Measurements from ENCODE around the gene MTA1. TPM values are rescaled to one million over a fixed set of nuclear protein-coding genes. Genes with fewer than 3 reads are reported as not detected.

The MTA1 gene
- 100 to 1,000 TPM; 106 to 115 TPM for total RNA-seq

- H3K4me3 Mint-ChIP-seq: peak within 1 kb of the TSS; percentile 86
- peaks cover 14% of the 10 kb centered on the region for H3K36me3 Mint-ChIP-seq (ENCODE audit: low read depth)
- H3K27me3 Mint-ChIP-seq (ENCODE audit: low read depth): no peaks in the 10 kb centered on the region
- intact Hi-C loops (cut with micrococcal nuclease): loop anchor here (2.0 kb wide), 1 partner anchor 49 kb away; no protein-coding TSS in a partner anchor
- H3K4me1 Mint-ChIP-seq (ENCODE audit: low read depth): peaks cover 30% of the 10 kb centered on the region
- no peaks in the 10 kb centered on the region for H3K9me3 Mint-ChIP-seq
- peak within 1 kb of the TSS; percentile 88 for H3K27ac Mint-ChIP-seq
- CTCF ChIA-PET: no interaction called here
- peak; percentile 39 for DNase-seq
These were observed at the start of gene MTA1 for GRCh38 chr14:105419195-105420091. Gene MTA1, plus strand, starts transcription at chr14:105419827. Its CDS starts 209 bp downstream, at chr14:105420036.

GRCh38 chr14:105374389-105374788 is 45.2 kb upstream of the MTA1 start:
- Mint-ChIP-seq H3K27me3 (ENCODE audit: low read depth) (no peaks in the 10 kb centered on the region), H3K9me3 (no peaks in the 10 kb centered on the region), H3K27ac (no peak overlapping the region), H3K4me1 (ENCODE audit: low read depth) (peaks cover 12% of the 10 kb centered on the region), H3K36me3 (ENCODE audit: low read depth) (no peaks in the 10 kb centered on the region), H3K4me3 (no peak overlapping the region)
- intact Hi-C loops (cut with micrococcal nuclease): no loop called here
- CTCF ChIA-PET: interaction anchor here (0.5 to 1.3 kb wide), 2 partner anchors 115 to 236 kb away, joined by 3 to 9 read pairs; no protein-coding TSS in a partner anchor
- DNase-seq: no peak

DNA sequence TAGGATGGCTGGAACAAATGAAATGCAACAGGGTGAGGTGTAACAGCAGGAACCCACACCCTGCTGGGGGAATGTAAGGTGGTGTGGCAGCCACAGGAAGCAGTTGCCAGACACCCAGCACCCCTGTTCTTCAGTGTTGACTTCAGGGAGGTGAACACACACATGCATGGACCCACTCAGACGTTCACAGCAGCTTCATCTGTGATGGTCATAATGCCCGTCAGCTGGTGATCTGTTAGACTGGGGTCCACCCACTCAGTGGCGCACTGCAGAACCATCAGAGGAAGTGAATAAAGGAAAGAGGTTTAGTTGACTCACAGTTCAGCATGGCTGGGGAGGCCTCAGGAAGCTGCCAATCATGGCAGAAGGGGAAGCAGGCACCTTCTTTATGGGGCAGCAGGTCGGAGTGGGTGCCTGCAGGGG is 44.0 kb upstream of the MTA1 start:
- H3K27ac Mint-ChIP-seq: no peak overlapping the region

DNA sequence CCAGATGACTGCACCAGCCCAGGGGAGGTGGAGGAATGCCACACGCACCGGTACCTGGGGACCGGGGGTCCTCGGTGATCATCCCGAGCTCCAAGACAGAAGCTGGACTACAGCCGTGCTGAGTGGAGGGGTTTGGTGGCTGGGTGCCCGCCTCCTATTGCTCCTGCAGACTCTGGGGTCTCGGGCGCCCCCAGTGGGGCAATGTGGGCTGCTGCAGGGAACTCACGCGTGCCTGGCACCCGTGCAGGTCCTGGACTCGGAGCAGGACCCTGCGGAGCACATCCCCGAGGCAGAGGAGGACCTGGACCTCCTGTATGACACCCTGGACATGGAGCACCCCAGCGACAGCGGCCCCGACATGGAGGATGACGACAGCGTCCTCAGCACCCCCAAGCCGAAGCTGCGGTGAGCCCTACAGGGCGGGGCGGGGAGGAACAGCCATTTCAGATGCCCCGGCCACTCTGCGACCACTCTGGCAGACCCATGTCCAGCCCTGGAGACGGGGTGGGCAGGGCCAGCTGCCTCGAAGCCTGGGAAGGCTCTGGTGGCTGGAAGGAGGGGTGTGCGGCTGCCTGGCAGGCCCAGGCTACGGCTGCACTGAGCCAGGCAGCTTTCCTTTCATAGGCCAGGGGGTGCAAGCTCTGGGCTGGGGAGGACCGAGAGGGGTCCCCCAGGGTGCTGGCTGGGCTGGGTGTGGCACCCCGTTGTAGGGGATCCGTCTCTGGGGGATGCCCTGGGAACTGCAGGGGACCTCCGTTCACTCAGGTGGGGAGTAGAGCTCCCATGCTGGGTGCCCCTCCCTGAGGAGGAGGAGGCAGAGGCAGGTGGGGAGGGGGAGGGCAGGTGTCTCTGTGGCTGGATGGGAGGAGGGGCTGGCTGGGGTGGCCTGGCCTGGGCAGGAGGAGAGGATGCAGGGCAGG is 42.8 kb upstream of the MTA1 start:
- CTCF ChIA-PET: no interaction called here
- H3K9me3 Mint-ChIP-seq: no peaks in the 10 kb centered on the region
- no peak overlapping the region for H3K4me3 Mint-ChIP-seq
- no peak for DNase-seq
- no peaks in the 10 kb centered on the region for H3K36me3 Mint-ChIP-seq (ENCODE audit: low read depth)
- no peaks in the 10 kb centered on the region for H3K27me3 Mint-ChIP-seq (ENCODE audit: low read depth)
- peaks cover 8% of the 10 kb centered on the region for H3K4me1 Mint-ChIP-seq (ENCODE audit: low read depth)
- intact Hi-C loops (cut with micrococcal nuclease): no loop called here
- H3K27ac Mint-ChIP-seq: no peak overlapping the region

More for the DNA sequence above, 44.0 kb upstream of the MTA1 start:
- CTCF ChIA-PET: no interaction called here
- Mint-ChIP-seq H3K4me1 (ENCODE audit: low read depth) (peaks cover 12% of the 10 kb centered on the region), H3K36me3 (ENCODE audit: low read depth) (no peaks in the 10 kb centered on the region), H3K9me3 (no peaks in the 10 kb centered on the region), H3K27me3 (ENCODE audit: low read depth) (no peaks in the 10 kb centered on the region), H3K4me3 (no peak overlapping the region)
- peak; percentile 72 for DNase-seq
- intact Hi-C loops (cut with micrococcal nuclease): loop anchor here (1.0 kb wide), 1 partner anchor 23 kb away; the partner anchor contains the start of gene TEX22

GRCh38 chr14:105377555-105378182 is 42.0 kb upstream of the MTA1 start:
- intact Hi-C loops (cut with micrococcal nuclease): no loop called here
- no peak overlapping the region for H3K27ac Mint-ChIP-seq
- no peaks in the 10 kb centered on the region for H3K27me3 Mint-ChIP-seq (ENCODE audit: low read depth)
- no peak overlapping the region for H3K4me3 Mint-ChIP-seq
- peaks cover 8% of the 10 kb centered on the region for H3K4me1 Mint-ChIP-seq (ENCODE audit: low read depth)
- CTCF ChIA-PET: no interaction called here
- H3K36me3 Mint-ChIP-seq (ENCODE audit: low read depth): no peaks in the 10 kb centered on the region
- DNase-seq: no peak
- H3K9me3 Mint-ChIP-seq: no peaks in the 10 kb centered on the region

- Mint-ChIP-seq H3K27me3 (ENCODE audit: low read depth) (no peaks in the 10 kb centered on the region), H3K27ac (no peak overlapping the region), H3K36me3 (ENCODE audit: low read depth) (no peaks in the 10 kb centered on the region), H3K9me3 (no peaks in the 10 kb centered on the region), H3K4me3 (no peak overlapping the region), H3K4me1 (ENCODE audit: low read depth) (peaks cover 8% of the 10 kb centered on the region)
- no peak for DNase-seq
- intact Hi-C loops (cut with micrococcal nuclease): no loop called here
- CTCF ChIA-PET: no interaction called here
These were observed 41.4 kb upstream of the MTA1 start for GRCh38 chr14:105378199-105378598.

DNA sequence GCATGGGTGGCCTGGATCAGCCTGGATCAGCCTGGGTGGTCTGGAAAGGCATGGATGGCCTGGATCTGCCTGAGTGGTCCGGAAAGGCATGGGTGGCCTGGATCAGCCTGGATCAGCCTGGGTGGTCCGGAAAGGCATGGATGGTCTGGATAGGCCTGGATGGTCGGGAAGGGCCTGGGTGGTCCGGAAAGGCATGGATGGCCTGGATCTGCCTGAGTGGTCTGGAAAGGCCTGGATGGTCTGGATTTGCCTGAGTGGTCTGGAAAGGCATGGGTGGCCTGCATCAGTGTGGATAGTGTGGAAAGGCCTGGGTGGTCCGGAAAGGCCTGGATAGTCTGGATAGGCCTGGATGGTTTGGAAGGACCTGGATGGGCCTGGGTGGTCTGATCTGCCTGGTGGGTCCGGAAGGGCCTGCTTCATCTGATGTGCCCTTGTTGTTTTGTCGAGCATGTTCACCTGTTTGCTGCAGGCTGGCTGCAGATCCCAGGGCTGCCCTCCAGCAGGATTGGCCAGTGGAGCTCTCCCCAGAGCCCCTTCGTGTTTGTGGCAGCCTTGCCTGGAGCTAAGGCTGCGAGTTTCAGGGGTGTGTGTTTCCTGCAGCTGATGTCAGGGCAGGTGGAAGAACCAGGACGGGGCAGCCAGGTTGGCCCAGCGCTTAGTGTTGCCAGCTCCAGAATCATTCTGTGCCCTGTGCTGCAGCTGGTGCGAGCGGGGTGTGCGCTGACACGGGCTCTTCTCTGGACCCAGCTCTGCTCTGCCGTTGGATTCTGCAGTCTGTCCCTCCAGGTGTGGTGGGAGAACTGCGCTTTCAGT is 40.5 kb upstream of the MTA1 start:
- CTCF ChIA-PET: interaction anchor here (1.1 kb wide), 1 partner anchor 8 kb away, joined by 7 read pairs; no protein-coding TSS in a partner anchor
- no peaks in the 10 kb centered on the region for H3K9me3 Mint-ChIP-seq
- H3K36me3 Mint-ChIP-seq (ENCODE audit: low read depth): no peaks in the 10 kb centered on the region
- intact Hi-C loops (cut with micrococcal nuclease): no loop called here
- no peaks in the 10 kb centered on the region for H3K27me3 Mint-ChIP-seq (ENCODE audit: low read depth)
- no peak overlapping the region for H3K27ac Mint-ChIP-seq
- DNase-seq: no peak
- H3K4me3 Mint-ChIP-seq: no peak overlapping the region
- H3K4me1 Mint-ChIP-seq (ENCODE audit: low read depth): peaks cover 8% of the 10 kb centered on the region

GRCh38 chr14:105379946-105380345 is 39.7 kb upstream of the MTA1 start:
- Mint-ChIP-seq H3K4me1 (ENCODE audit: low read depth) (peaks cover 8% of the 10 kb centered on the region), H3K27me3 (ENCODE audit: low read depth) (no peaks in the 10 kb centered on the region), H3K4me3 (no peak overlapping the region), H3K9me3 (no peaks in the 10 kb centered on the region), H3K36me3 (ENCODE audit: low read depth) (no peaks in the 10 kb centered on the region), H3K27ac (no peak overlapping the region)
- CTCF ChIA-PET: interaction anchor here (1.1 kb wide), 1 partner anchor 9 kb away, joined by 7 read pairs; no protein-coding TSS in a partner anchor
- intact Hi-C loops (cut with micrococcal nuclease): no loop called here
- no peak for DNase-seq

- CTCF ChIA-PET: no interaction called here
- H3K27me3 Mint-ChIP-seq (ENCODE audit: low read depth): no peaks in the 10 kb centered on the region
- H3K36me3 Mint-ChIP-seq (ENCODE audit: low read depth): no peaks in the 10 kb centered on the region
- H3K4me3 Mint-ChIP-seq: no peak overlapping the region
- H3K27ac Mint-ChIP-seq: no peak overlapping the region
- intact Hi-C loops (cut with micrococcal nuclease): no loop called here
- H3K9me3 Mint-ChIP-seq: no peaks in the 10 kb centered on the region
- peaks cover 4% of the 10 kb centered on the region for H3K4me1 Mint-ChIP-seq (ENCODE audit: low read depth)
- DNase-seq: no peak
These were observed 38.9 kb upstream of the MTA1 start for GRCh38 chr14:105380756-105381155.

- Mint-ChIP-seq H3K4me1 (ENCODE audit: low read depth) (no peaks in the 10 kb centered on the region), H3K27ac (no peak overlapping the region), H3K9me3 (no peaks in the 10 kb centered on the region), H3K4me3 (no peak overlapping the region), H3K36me3 (ENCODE audit: low read depth) (no peaks in the 10 kb centered on the region), H3K27me3 (ENCODE audit: low read depth) (no peaks in the 10 kb centered on the region)
- intact Hi-C loops (cut with micrococcal nuclease): no loop called here
- CTCF ChIA-PET: no interaction called here
- DNase-seq: no peak
These were observed 37.9 kb upstream of the MTA1 start for GRCh38 chr14:105381446-105382342.

All from activated naive CD4-positive, alpha-beta T cell treated with anti-CD3 and anti-CD28 coated beads for 36 hours (primary cell).